Mesodermal cell (in vitro differentiated cells): ENCODE measurements around the gene AKAP7.
"Not testable (repeated sequence)": the region's sequence is repeated elsewhere in the genome, so short reads cannot be mapped to it uniquely, and the experiment has no call there.

Source experiments
- H3K27ac ChIP-seq: 2 replicates; pipeline ENCODE4 v1.7.0; 2013; ENCODE audit warnings: mild to moderate bottlenecking, low read depth, low read length, moderate library complexity; ENCODE audit not compliant: severe bottlenecking
- H3K36me3 ChIP-seq: 2 replicates; pipeline ENCODE4 v1.7.1; 2013; ENCODE audit warnings: mild to moderate bottlenecking, low read length, moderate library complexity; ENCODE audit not compliant: control insufficient read depth, insufficient read depth
- H3K4me1 ChIP-seq: one replicate; pipeline ENCODE4 v1.7.1; 2013; ENCODE audit warnings: mild to moderate bottlenecking, low read length; ENCODE audit not compliant: insufficient read depth, control insufficient read depth, poor library complexity, severe bottlenecking
- H3K4me3 ChIP-seq: 2 replicates; pipeline ENCODE4 v1.7.0; 2013; ENCODE audit warnings: low read length, control low read depth, mild to moderate bottlenecking; ENCODE audit not compliant: insufficient read depth, poor library complexity, severe bottlenecking; ENCODE audit errors: extremely low read depth
- H3K9me3 ChIP-seq: 2 replicates; pipeline ENCODE4 v1.7.1; 2013; ENCODE audit warnings: mild to moderate bottlenecking, low read length, moderate library complexity; ENCODE audit not compliant: control insufficient read depth
- WGBS, 2 experiments: methylation state at CpG; one replicate each; pipeline ENCODE4 v1.1.5; 2013; ENCODE audit warnings: missing lambda C conversion rate in 2 of 2; ENCODE audit not compliant: insufficient coverage in 2 of 2; 5-methylcytosine and 5-hydroxymethylcytosine counted together

The AKAP7 gene

DNA sequence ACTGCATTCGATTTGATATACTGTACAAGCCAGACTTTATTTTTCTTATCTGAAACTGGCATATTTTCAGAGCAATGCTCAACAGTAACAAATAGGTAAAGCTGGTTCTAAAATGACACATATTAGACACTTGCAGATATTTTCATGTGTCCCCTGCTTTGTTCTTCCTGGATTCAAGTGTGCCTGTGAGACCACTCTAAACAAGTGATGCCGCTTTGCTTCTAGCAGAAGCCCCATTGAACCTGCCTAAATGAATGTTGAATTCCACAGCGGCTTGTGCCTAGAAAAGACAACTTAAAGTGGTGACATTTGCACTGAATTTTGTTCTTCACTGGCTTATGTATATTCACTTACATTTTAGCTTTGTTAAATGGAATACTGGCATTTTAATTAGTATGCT, 115.7 kb downstream of the AKAP7 start:
- 83 to 89% methylated on average over 1 to 3 of the region's 3 CpGs for WGBS, 2 experiments
- H3K36me3 ChIP-seq: no peaks in the 10 kb centered on the region
- no peak overlapping the region for H3K27ac ChIP-seq
- no peak overlapping the region for H3K4me3 ChIP-seq
- H3K4me1 ChIP-seq: no peaks in the 10 kb centered on the region
- no peaks in the 10 kb centered on the region for H3K9me3 ChIP-seq

DNA sequence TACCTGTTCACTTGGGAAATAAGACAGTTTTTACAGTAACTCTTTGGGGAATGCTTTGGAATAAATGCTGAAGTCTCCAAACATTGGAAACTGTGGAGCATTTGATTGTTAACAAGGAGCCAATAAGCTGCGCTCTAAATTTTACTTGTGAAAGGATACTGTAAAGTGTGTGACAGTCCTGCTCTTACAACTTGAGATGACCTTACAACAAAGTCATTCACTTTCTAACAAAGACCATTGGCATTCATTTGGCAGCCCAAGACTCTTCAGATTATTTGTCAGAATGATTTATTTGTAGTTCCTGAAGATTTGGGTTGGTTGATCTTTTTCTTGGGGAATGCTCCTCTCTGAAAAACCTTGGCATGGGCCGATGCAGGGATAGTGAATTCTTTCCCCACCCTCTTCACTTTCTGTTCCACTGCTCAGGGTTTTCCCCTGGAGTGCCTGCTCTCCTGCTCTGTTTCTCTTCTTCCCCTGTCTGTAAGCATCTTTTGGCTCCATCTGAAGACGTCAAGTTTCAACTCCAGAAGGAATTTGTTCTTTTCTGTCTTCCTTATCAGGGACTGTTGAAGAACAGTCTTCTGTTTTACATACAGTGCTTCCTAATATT, 116.4 kb downstream of the AKAP7 start:
- H3K36me3 ChIP-seq: no peaks in the 10 kb centered on the region
- H3K27ac ChIP-seq: no peak overlapping the region
- H3K4me1 ChIP-seq: no peaks in the 10 kb centered on the region
- H3K9me3 ChIP-seq: no peaks in the 10 kb centered on the region
- WGBS, 2 experiments: 20 to 33% methylated on average over 1 of the region's 3 CpGs
- no peak overlapping the region for H3K4me3 ChIP-seq

DNA sequence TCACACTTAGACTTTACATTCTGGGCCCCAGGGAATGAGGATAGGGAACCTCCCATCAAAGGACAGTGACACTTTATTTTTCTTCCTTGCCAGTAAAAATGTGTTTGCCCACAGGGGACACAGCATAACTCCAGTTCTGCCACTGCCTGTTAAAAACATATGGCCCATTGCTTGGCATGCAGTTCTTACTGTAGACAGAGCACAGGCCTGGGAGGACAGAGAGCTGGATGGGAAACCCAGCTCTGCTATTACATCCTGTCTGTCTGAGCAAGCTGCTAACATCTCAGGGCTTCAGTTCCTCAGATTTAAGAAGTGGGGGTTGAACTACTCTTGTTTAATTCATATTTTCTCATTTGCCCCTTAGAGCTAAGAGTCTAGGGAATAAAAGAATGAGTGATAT, 120.2 kb downstream of the AKAP7 start:
- H3K27ac ChIP-seq: no peak overlapping the region

DNA sequence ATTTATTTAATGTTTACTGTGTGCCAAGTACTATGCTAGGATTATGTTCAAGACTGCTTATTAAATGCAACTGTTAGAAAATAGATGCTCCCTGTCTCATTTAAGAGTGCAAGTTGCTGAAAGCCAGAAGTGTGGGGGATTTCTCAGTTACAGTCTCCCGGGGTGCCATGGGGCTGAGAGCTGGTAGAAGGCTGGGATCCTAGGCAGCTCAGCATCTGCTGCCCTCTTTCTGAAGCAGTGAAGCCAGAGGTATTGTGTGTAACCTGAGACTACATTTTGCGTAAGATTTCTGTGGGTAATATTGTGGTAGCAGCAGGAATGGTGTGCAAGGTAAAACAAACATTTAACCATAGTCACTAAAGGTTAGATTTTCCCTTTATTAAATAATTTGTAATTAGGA, 120.6 kb downstream of the AKAP7 start:
- H3K9me3 ChIP-seq: no peaks in the 10 kb centered on the region
- H3K36me3 ChIP-seq: no peaks in the 10 kb centered on the region
- H3K27ac ChIP-seq: no peak overlapping the region
- H3K4me1 ChIP-seq: no peaks in the 10 kb centered on the region
- no peak overlapping the region for H3K4me3 ChIP-seq
- 92% methylated on average over 1 of the region's 2 CpGs; no CpG with 5 or more reads in 1 of the 2 experiments for WGBS, 2 experiments

More for the DNA sequence above, 120.2 kb downstream of the AKAP7 start:
- Histone ChIP-seq H3K36me3 (no peaks in the 10 kb centered on the region), H3K4me1 (no peaks in the 10 kb centered on the region), H3K4me3 (no peak overlapping the region), H3K9me3 (no peaks in the 10 kb centered on the region)

DNA sequence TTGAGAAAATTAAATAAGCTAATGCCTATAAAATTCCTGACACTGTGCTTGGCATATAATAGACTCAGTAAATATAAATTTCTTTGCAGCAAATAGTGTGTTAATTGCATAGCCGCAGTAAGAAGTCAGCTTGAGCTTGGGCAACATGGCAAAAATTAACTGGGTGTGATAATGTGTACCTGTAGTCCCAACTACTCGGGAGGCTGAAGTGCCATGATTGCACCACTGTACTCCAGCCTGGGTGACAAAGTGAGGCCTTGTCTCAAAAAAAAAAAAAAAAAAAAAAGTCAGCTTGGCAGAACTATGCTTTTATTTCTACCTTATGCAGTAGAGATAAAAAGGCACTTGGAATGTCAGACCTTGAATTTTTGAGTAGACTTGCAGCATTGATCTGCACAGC, 121.8 kb downstream of the AKAP7 start:
- WGBS, 2 experiments: 83 to 100% methylated on average over 1 of the region's 2 CpGs
- Histone ChIP-seq H3K36me3 (no peaks in the 10 kb centered on the region), H3K27ac (no peak overlapping the region)

DNA sequence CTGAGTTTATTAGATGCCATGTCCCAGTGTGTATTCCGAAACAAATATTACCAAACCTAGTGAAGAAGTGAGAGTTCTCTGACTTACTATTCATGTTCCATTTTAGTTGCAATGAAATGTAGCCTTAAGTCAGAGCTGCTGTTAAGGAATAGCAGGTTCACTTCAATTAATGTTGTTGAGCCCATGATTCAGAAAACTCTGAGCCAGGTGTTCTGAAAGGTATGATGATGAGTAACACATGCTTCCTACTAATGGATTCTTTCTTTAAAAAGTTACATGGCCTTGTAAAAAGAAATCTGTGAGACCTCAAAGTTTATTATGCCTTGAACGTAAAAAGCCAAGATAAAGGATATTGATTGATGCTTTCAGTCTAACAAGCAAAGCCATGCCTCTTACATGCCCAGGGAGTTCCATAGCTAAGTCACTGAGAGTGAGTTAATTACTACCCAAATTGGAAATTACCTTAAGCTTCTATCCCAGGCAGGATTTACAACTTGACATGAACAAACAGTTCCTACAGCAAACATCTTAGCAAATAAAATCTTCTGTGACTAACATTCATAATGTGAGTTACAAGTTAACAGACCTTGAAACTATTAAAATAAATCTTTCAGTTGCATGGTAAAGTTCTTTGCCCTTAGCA, 122.9 kb downstream of the AKAP7 start:
- 83% methylated on average over 1 of the region's 2 CpGs; no CpG with 5 or more reads in 1 of the 2 experiments for WGBS, 2 experiments
- H3K36me3 ChIP-seq: no peaks in the 10 kb centered on the region
- H3K27ac ChIP-seq: no peak overlapping the region
- no peaks in the 10 kb centered on the region for H3K9me3 ChIP-seq
- H3K4me1 ChIP-seq: no peaks in the 10 kb centered on the region
- no peak overlapping the region for H3K4me3 ChIP-seq

More for the DNA sequence above, 121.8 kb downstream of the AKAP7 start:
- Histone ChIP-seq H3K9me3 (no peaks in the 10 kb centered on the region), H3K4me1 (no peaks in the 10 kb centered on the region), H3K4me3 (no peak overlapping the region)

DNA sequence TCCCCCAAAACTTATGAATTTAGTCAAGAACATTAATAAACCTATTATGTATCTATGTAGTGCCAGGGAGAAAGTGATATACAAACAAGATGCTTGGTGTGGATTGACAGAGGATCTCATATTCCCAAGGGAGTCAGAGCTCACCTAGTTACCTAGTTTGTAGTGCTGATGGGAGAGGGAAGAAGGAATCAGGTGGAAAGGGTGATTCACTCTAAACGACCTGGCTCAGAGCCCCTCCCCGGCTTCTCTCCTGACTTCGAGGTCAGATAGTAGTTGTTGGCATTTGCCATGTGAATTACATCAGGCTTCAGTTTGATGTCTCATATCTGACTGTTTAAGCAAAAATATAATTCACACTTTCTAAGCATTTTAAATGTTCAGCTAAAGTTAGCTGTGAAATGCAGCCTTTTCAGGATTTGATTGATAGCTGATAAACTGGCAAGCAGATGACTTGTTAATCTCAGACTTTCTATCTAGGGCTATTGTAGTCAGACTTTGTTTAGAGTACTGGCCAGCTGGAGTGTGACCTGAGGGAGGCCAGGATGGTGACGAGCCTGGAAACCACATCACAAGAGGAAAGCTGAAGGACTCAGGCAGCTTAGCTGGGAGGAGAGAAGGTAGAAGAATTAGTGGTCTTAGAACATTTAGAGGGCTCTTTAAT, 123.7 kb downstream of the AKAP7 start:
- 41 to 50% methylated on average over 1 to 2 of the region's 4 CpGs for WGBS, 2 experiments
- H3K36me3 ChIP-seq: no peaks in the 10 kb centered on the region
- no peaks in the 10 kb centered on the region for H3K9me3 ChIP-seq
- no peaks in the 10 kb centered on the region for H3K4me1 ChIP-seq
- no peak overlapping the region for H3K4me3 ChIP-seq
- H3K27ac ChIP-seq: no peak overlapping the region

DNA sequence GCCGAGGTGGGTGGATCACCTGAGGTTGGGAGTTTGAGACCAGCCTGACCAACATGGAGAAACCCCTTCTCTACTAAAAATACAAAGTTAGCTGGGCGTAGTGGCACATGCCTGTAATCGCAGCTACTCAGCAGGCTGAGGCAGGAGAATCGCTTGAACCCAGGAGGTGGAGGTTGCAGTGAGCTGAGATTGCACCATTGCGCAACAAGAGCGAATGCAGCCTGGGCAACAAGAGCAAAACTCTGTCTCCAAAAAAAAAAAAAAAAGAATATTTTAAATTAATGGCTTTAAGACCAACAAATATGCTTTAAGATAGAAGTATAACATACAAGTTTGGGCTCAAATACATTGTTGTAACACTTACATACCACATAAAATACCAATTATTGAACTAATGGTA, 125.7 kb downstream of the AKAP7 start:
- not testable (repeated sequence) for H3K27ac ChIP-seq, H3K4me3 ChIP-seq, H3K9me3 ChIP-seq, H3K4me1 ChIP-seq, H3K36me3 ChIP-seq
- 69 to 94% methylated on average over 2 to 3 of the region's 6 CpGs for whole genome bisulfite sequencing, 2 experiments

DNA sequence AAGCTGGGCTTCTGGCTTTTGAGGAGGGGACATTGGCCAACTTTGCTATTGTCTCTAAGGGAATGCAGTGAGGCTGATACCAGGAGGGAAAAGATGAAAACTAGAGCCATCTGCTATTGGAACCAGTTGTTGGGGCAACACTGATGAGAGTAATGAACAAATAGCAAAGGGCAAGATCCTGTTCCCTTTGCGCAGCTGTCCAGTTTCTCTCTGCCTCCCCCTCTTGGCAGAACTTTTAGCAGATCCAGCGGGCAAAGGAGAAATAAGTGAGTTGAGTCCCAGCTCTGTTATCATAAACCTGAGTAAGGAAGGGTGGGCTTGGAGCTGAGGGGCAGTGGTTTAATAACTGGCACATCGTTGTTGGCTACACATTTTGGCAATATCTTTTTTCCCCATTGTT, 126.8 kb downstream of the AKAP7 start:
- WGBS, 2 experiments: 100% methylated on average over 1 of the region's 3 CpGs
- no peaks in the 10 kb centered on the region for H3K9me3 ChIP-seq
- no peaks in the 10 kb centered on the region for H3K36me3 ChIP-seq
- no peak overlapping the region for H3K27ac ChIP-seq
- no peak overlapping the region for H3K4me3 ChIP-seq
- H3K4me1 ChIP-seq: no peaks in the 10 kb centered on the region

DNA sequence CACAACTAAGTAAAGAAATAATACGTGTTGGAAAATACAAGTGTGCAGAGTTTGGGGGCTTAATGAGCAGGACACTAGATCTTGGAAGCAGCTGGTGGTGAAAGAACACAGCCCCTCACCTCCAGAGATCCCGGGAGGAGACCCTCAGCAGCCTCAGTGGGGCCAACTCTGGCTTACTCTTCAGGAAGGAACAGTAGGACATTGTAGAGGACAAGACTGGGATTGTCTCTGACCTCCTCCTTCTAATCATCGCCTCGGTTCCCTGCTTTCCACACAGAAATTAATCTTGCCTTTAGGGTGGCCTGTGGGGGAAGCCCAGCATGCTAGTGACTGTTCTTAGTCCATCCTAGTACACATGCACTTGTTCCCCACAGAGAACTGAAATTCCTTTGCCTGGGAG, 130.7 kb downstream of the AKAP7 start:
- no peaks in the 10 kb centered on the region for H3K4me1 ChIP-seq
- no peaks in the 10 kb centered on the region for H3K9me3 ChIP-seq
- H3K27ac ChIP-seq: no peak overlapping the region
- no peaks in the 10 kb centered on the region for H3K36me3 ChIP-seq
- no peak overlapping the region for H3K4me3 ChIP-seq
- 86% methylated on average over 2 of the region's 4 CpGs; no CpG with 5 or more reads in 1 of the 2 experiments for WGBS, 2 experiments

DNA sequence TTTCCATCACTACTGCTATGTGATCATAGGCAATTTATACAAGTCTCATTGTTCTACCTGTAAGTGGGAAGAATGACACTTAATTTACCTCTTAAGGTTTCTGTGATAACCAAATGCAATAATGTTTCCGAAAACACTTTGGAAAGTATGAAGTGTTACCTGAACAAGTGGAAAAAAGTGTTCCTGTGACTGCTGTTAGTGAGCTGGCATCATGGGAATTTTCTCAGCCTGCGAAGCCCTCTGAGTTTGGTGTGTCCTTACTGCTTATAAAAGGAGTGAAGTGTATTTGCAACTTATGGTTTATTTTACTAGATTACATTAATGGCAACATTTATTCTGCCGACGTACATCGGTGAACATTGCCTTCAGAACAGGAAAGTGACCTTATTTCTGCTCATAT, 133.0 kb downstream of the AKAP7 start:
- Histone ChIP-seq H3K4me3 (no peak overlapping the region), H3K27ac (no peak overlapping the region), H3K4me1 (no peaks in the 10 kb centered on the region), H3K9me3 (no peaks in the 10 kb centered on the region), H3K36me3 (no peaks in the 10 kb centered on the region)
- WGBS, 2 experiments: 100% methylated on average over 1 to 4 of the region's 5 CpGs
